NK-92 treated with Interleukin-12 subunit alpha and Interleukin-12 subunit beta, amount 100 ng/mL, for 24 hours (cell line): ENCODE measurements around the gene GTF3C5.
"Not testable (repeated sequence)": the region's sequence is repeated elsewhere in the genome, so short reads cannot be mapped to it uniquely, and the experiment has no call there.

Experiments
- DNase-seq: peaks from one replicate; lab custom pipeline; 2025; lab: John Stamatoyannopoulos, UW

The GTF3C5 gene

GRCh38 chr9:133070500-133070961, 39.7 kb downstream of the GTF3C5 start:
- not testable (repeated sequence) for DNase-seq

GRCh38 chr9:133070985-133071384, 40.2 kb downstream of the GTF3C5 start:
- DNase-seq = not testable (repeated sequence)

- no peak for DNase-seq
Observed at GRCh38 chr9:133071484-133072150, 40.8 kb downstream of the GTF3C5 start.

GRCh38 chr9:133072210-133072609, 41.4 kb downstream of the GTF3C5 start:
- DNase-seq = not testable (repeated sequence)

- no peak for DNase-seq
Observed at GRCh38 chr9:133073086-133074014, 42.6 kb downstream of the GTF3C5 start.

- no peak for DNase-seq
Observed at GRCh38 chr9:133074111-133074651, 43.4 kb downstream of the GTF3C5 start.

- no peak for DNase-seq
Observed at GRCh38 chr9:133075925-133076630, 45.3 kb downstream of the GTF3C5 start.

GRCh38 chr9:133076691-133077090, 45.9 kb downstream of the GTF3C5 start:
- no peak for DNase-seq

- DNase-seq = no peak
Observed at GRCh38 chr9:133078486-133078885, 47.7 kb downstream of the GTF3C5 start.

GRCh38 chr9:133080161-133080560, 49.4 kb downstream of the GTF3C5 start:
- DNase-seq = no peak

- not testable (repeated sequence) for DNase-seq
Observed at GRCh38 chr9:133080786-133081779, 50.3 kb downstream of the GTF3C5 start.

GRCh38 chr9:133081957-133082644, 51.3 kb downstream of the GTF3C5 start:
- not testable (repeated sequence) for DNase-seq

- DNase-seq = not testable (repeated sequence)
Observed at GRCh38 chr9:133083688-133084087, 52.9 kb downstream of the GTF3C5 start.

GRCh38 chr9:133086212-133086860, 55.5 kb downstream of the GTF3C5 start:
- not testable (repeated sequence) for DNase-seq

- no peak for DNase-seq
Observed at GRCh38 chr9:133086894-133087293, 56.1 kb downstream of the GTF3C5 start.

- DNase-seq = no peak
Observed at GRCh38 chr9:133087429-133088145, 56.8 kb downstream of the GTF3C5 start.

GRCh38 chr9:133088146-133088750, 57.5 kb downstream of the GTF3C5 start:
- no peak for DNase-seq

- DNase-seq = no peak
Observed at GRCh38 chr9:133088756-133089155, 58.0 kb downstream of the GTF3C5 start.

GRCh38 chr9:133089271-133089671, 58.5 kb downstream of the GTF3C5 start:
- no peak for DNase-seq
